Lower leg skin (tissue), 4 donors: ENCODE data around the gene HNF1A. TPM values are rescaled to one million over a fixed set of nuclear protein-coding genes. Genes with fewer than 3 reads are reported as not detected.

Source experiments
- DNase-seq, 2 donors: peaks; one replicate each; pipeline ENCODE4 v3.0.0-alpha.2; 2019; ENCODE audit warnings: low spot score in 2 of 2
- H3K4me3 ChIP-seq: fragments of 200-600 bp; sonication (generic); 2 replicates; pipeline ENCODE4 v1.5.1; 2017; ENCODE audit warnings: mild to moderate bottlenecking, low read depth; ENCODE audit not compliant: poor library complexity, severe bottlenecking
- CTCF ChIP-seq, 3 donors: fragments of 450-650 bp; IDR thresholded peaks; one replicate each; pipeline ENCODE4 v1.5.1; 2016; ENCODE audit warnings: antibody characterized with exemption in 3 of 3, mild to moderate bottlenecking in 3 of 3, moderate library complexity in 2 of 3
- POLR2A ChIP-seq, 2 donors: fragments of 450-650 bp; IDR thresholded peaks; one replicate each; pipeline ENCODE4 v1.6.1; 2016 to 2017; ENCODE audit warnings: antibody characterized with exemption in 2 of 2, mild to moderate bottlenecking in 1 of 2, moderate library complexity in 1 of 2
- WGBS, 2 donors: methylation state at CpG; one replicate each; pipeline ENCODE4 v1.1.5; 2018; 5-methylcytosine and 5-hydroxymethylcytosine counted together
- intact Hi-C: fragments of 100-400 bp; cut with DNase I; formaldehyde crosslinking; loops from one replicate; pipeline ENCODE4 v1.15.0; 2023; ENCODE audit warnings: low total_unique reads
- total RNA-seq, 4 donors: library from RNA; depleted of rRNA; stranded (reverse); fragments of >200 nt; gene quantifications; one replicate each; pipeline ENCODE4 v1.1.0, GENCODE V29; 2016

Gene HNF1A
- total RNA-seq, 4 donors from 2014 or later: 0.10 to 0.23 TPM; not detected in 2

- 68 to 71% methylated on average over 8 of the region's 8 CpGs for WGBS, 2 donors
These were observed 45.5 kb downstream of the HNF1A start for GRCh38 chr12:121023799-121024198.

GRCh38 chr12:121025442-121026226 is 47.3 kb downstream of the HNF1A start:
- TF ChIP-seq POLR2A (IDR thresholded peaks at IDR 0.05): no peak
- H3K4me3 ChIP-seq: no peak overlapping the region
- intact Hi-C loops: no loop called here
- WGBS, 2 donors: 91 to 93% methylated on average over 11 of the region's 11 CpGs
- DNase-seq: no peak

More at GRCh38 chr12:121023799-121024198, 45.5 kb downstream of the HNF1A start:
- intact Hi-C loops: no loop called here
- TF ChIP-seq CTCF (IDR thresholded peaks at IDR 0.05): no peak
- TF ChIP-seq POLR2A (IDR thresholded peaks at IDR 0.05): no peak
- DNase-seq: no peak
- no peak overlapping the region for H3K4me3 ChIP-seq

GRCh38 chr12:121026274-121027045 is 48.1 kb downstream of the HNF1A start:
- no peak for DNase-seq
- 87% methylated on average over 10 of the region's 10 CpGs for WGBS, 2 donors
- intact Hi-C loops: no loop called here
- no peak overlapping the region for H3K4me3 ChIP-seq
- TF ChIP-seq POLR2A (IDR thresholded peaks at IDR 0.05) (no peak), CTCF (IDR thresholded peaks at IDR 0.05) (no peak)

- H3K4me3 ChIP-seq: no peak overlapping the region
- DNase-seq: no peak
- TF ChIP-seq CTCF (IDR thresholded peaks at IDR 0.05): no peak
- TF ChIP-seq POLR2A (IDR thresholded peaks at IDR 0.05): no peak
- intact Hi-C loops: no loop called here
- WGBS, 2 donors: 76 to 78% methylated on average over 10 of the region's 10 CpGs
These were observed 52.4 kb downstream of the HNF1A start for GRCh38 chr12:121030576-121031212.

- H3K4me3 ChIP-seq: no peak overlapping the region
- WGBS, 2 donors: 82 to 85% methylated on average over 9 to 10 of the region's 10 CpGs
- no peak for TF ChIP-seq CTCF (IDR thresholded peaks at IDR 0.05)
- no peak for TF ChIP-seq POLR2A (IDR thresholded peaks at IDR 0.05)
- intact Hi-C loops: no loop called here
- no peak for DNase-seq
These were observed 55.4 kb downstream of the HNF1A start for GRCh38 chr12:121033625-121034349.
